ENCODE data around the gene LNX1. TPM values are rescaled to one million over a fixed set of nuclear protein-coding genes. Genes with fewer than 3 reads are reported as not detected.

Gene LNX1
- total and polyA plus RNA-seq, 10 of the 15 experiments (the other 5 are each of a cell fraction or from before 2014, with no cell fraction given) = 0.72 to 1.4 (median 1.0) TPM

DNA sequence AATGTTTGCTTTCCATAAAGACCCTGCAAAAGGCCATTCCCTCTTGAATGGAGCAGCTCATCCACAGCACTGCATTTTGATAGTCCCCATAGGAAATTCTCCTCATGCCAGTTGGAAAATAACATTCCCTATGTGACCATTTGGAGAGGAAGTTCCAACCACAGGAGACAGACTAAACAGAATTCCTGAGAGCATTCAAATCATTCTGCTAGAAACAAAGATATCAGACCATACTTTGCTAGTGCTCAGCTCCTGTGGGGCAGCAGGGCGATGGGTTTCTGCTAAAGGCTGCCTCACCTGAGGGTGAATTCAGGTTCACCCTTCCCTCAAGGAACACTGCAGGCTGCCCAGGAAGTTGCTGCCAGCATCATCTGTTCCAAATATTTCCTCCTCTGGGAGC, 58.8 kb downstream of the LNX1 start (continued):
- TF ChIP-seq, protein P1, sequence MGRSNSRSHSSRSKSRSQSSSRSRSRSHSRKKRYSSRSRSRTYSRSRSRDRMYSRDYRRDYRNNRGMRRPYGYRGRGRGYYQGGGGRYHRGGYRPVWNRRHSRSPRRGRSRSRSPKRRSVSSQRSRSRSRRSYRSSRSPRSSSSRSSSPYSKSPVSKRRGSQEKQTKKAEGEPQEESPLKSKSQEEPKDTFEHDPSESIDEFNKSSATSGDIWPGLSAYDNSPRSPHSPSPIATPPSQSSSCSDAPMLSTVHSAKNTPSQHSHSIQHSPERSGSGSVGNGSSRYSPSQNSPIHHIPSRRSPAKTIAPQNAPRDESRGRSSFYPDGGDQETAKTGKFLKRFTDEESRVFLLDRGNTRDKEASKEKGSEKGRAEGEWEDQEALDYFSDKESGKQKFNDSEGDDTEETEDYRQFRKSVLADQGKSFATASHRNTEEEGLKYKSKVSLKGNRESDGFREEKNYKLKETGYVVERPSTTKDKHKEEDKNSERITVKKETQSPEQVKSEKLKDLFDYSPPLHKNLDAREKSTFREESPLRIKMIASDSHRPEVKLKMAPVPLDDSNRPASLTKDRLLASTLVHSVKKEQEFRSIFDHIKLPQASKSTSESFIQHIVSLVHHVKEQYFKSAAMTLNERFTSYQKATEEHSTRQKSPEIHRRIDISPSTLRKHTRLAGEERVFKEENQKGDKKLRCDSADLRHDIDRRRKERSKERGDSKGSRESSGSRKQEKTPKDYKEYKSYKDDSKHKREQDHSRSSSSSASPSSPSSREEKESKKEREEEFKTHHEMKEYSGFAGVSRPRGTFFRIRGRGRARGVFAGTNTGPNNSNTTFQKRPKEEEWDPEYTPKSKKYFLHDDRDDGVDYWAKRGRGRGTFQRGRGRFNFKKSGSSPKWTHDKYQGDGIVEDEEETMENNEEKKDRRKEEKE (IDR thresholded peaks at IDR 0.05) = no peak
- TF ChIP-seq EGR1 (IDR thresholded peaks at IDR 0.05; ENCODE audit: borderline replicate concordance in 1 of 2, low read depth in 2 of 2, low read length in 2 of 2) = no peak
- TF ChIP-seq YBX1 (IDR thresholded peaks at IDR 0.05) = no peak
- no peak for TF ChIP-seq STAT3 (IDR thresholded peaks at IDR 0.05; ENCODE audit: low read depth, low read length)
- no peak for TF ChIP-seq ZZZ3 (IDR thresholded peaks at IDR 0.05; ENCODE audit: control insufficient read depth, insufficient read length, low read depth)
- no peak for TF ChIP-seq SIX5 (IDR thresholded peaks at IDR 0.05; ENCODE audit: low read depth, low read length, severe bottlenecking)
- TF ChIP-seq SP1 (IDR thresholded peaks at IDR 0.05; ENCODE audit: low read depth, low read length) = no peak
- no peak for TF ChIP-seq RB1 (IDR thresholded peaks at IDR 0.05; ENCODE audit: borderline replicate concordance)
- TF ChIP-seq RFX5 (IDR thresholded peaks at IDR 0.05; ENCODE audit: low read depth, low read length) = no peak

DNA sequence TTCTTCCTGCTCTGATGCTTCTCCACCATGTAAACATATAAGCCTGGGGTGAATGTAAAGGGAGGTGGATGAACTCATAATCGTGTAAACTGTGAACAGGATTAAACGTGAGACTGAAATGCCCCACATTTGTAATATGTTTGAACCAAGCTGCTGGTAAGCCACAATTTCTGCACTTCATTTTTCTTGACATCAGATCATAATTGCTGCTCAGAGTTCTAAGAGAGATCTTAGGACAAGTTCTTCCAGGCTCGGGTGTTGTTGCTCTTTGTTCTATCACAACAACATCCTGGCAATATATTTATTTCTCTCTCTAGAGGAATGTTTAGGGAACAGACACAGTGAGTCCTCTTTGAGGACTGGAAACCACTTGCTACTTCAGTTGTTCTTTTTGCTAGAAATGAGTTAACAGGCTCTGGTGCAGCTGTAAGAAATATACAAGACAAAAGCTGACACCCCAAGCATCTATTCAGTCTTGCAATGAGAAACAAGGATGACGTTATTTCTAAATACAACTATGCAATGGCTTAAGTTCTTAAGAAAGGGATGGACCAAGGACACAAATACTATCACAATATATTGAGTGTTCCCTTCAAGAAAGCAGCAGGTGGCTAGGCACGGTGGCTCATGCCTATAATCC, 59.6 kb downstream of the LNX1 start:
- intact Hi-C loops (cut with micrococcal nuclease; ENCODE audit: unreplicated experiment) = no loop called here
- TF ChIP-seq, protein P2, sequence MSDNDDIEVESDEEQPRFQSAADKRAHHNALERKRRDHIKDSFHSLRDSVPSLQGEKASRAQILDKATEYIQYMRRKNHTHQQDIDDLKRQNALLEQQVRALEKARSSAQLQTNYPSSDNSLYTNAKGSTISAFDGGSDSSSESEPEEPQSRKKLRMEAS (IDR thresholded peaks at IDR 0.05; ENCODE audit: low read depth, low read length) = no peak
- no peak for TF ChIP-seq NFXL1 (IDR thresholded peaks at IDR 0.05; ENCODE audit: borderline replicate concordance)
- no peak for TF ChIP-seq SUPT20H (IDR thresholded peaks at IDR 0.05; ENCODE audit: borderline replicate concordance, control insufficient read depth, low read depth, low read length)
- no peak for TF ChIP-seq SIN3A (IDR thresholded peaks at IDR 0.05; ENCODE audit: low read depth, low read length)
- TF ChIP-seq EZH2 (IDR thresholded peaks at IDR 0.05; ENCODE audit: borderline replicate concordance, control insufficient read depth, low read depth, low read length) = no peak
- no peak for TF ChIP-seq WRNIP1 (IDR thresholded peaks at IDR 0.05; ENCODE audit: borderline replicate concordance, low read depth, low read length)
- TF ChIP-seq BRCA1 (IDR thresholded peaks at IDR 0.05; ENCODE audit: low read depth, low read length) = no peak
- TF ChIP-seq RCOR1 (conservative IDR thresholded peaks at IDR 0.05; ENCODE audit: low read depth, low read length) = no peak
- TF ChIP-seq SMAD5 (IDR thresholded peaks at IDR 0.05; ENCODE audit: low read depth) = no peak
- TF ChIP-seq TCF7 (IDR thresholded peaks at IDR 0.05; ENCODE audit: borderline replicate concordance) = no peak
- TF ChIP-seq BACH1 (IDR thresholded peaks at IDR 0.05; ENCODE audit: borderline replicate concordance) = no peak
- no peak for TF ChIP-seq IRF4 (IDR thresholded peaks at IDR 0.05; ENCODE audit: low read depth, low read length)

More for the DNA sequence above, 59.6 kb downstream of the LNX1 start:
- CTCF ChIA-PET = interaction anchor here (1.0 to 1.6 kb wide), 3 partner anchors 21 to 109 kb away, joined by 3 to 5 read pairs (median 3); no protein-coding TSS in a partner anchor
- no peaks in the 10 kb centered on the region for H3K79me2 ChIP-seq (ENCODE audit: control insufficient read depth, insufficient read depth, low read length)
- POLR2A ChIA-PET = interaction anchor here (0.5 to 1.2 kb wide), 3 partner anchors 11 to 923 kb away, joined by 3 to 5 read pairs (median 4); no protein-coding TSS in a partner anchor
- DNase-seq (ENCODE audit: low read depth, low spot score) (no peak), FAIRE-seq (no peak), ATAC-seq (no peak)
- no peaks in the 10 kb centered on the region for H3K27me3 ChIP-seq (replicated peaks in 1 of 2; ENCODE audit: control insufficient read depth in 2 of 2, insufficient read depth in 2 of 2, low read length in 1 of 2)
- RAD21 ChIA-PET (ENCODE audit: unreplicated experiment) = no interaction called here
- no peaks in the 10 kb centered on the region for H3K36me3 ChIP-seq (ENCODE audit: control insufficient read depth in 2 of 2, insufficient read depth in 2 of 2, low read length in 1 of 2)
- no peaks in the 10 kb centered on the region for H3K9me3 ChIP-seq (replicated peaks; ENCODE audit: control insufficient read depth, insufficient read depth, low read length)
- H3K4me1 ChIP-seq (ENCODE audit: control insufficient read depth, insufficient read depth, low read length) = no peaks in the 10 kb centered on the region
- no peak overlapping the region for H3K9ac ChIP-seq (ENCODE audit: control insufficient read depth, insufficient read depth, low read length)
- no peak overlapping the region for H3K4me2 ChIP-seq (ENCODE audit: control insufficient read depth, insufficient read depth)
- no peak overlapping the region for H3K4me3 ChIP-seq
- in situ Hi-C loops (cut with MboI) = no loop called here
- BruUV-seq (replicated peaks) = no TSS peak
- no peak overlapping the region for H3K27ac ChIP-seq (ENCODE audit: control insufficient read depth, insufficient read depth)
- H2AFZ ChIP-seq (ENCODE audit: control insufficient read depth, low read depth, low read length) = no peak overlapping the region
- SMC1A ChIA-PET (ENCODE audit: uncharacterized antibody, unreplicated experiment) = interaction anchor here (1.1 to 2.5 kb wide), 4 partner anchors 8 to 41 kb away, joined by 4 to 8 read pairs (median 5); no protein-coding TSS in a partner anchor
- H4K20me1 ChIP-seq (ENCODE audit: control insufficient read depth, insufficient read depth) = no peaks in the 10 kb centered on the region
- WGBS (ENCODE audit: insufficient coverage, insufficient replicate concordance, low lambda C conversion rate, missing lambda C conversion rate) = 35% methylated on average over 5 of the region's 5 CpGs

Measured in GM12878 (cell line).